NT2/D1 (cell line): ENCODE data around the gene PARVA.

Experiments
- DNase-seq: peaks from one replicate; pipeline ENCODE4 v3.0.0-alpha.2; 2011; ENCODE audit warnings: low read depth, low spot score
- H3K27me3 ChIP-seq: 2 replicates; pipeline ENCODE4 v1.6.0; 2011; ENCODE audit warnings: mild to moderate bottlenecking; ENCODE audit not compliant: insufficient read length, insufficient read depth
- H3K36me3 ChIP-seq: 2 replicates; pipeline ENCODE4 v1.6.1; 2011; ENCODE audit warnings: mild to moderate bottlenecking, low read length, mixed read lengths; ENCODE audit not compliant: insufficient read depth, insufficient read length
- H3K4me1 ChIP-seq: 2 replicates; pipeline ENCODE4 v1.5.1; 2011; ENCODE audit not compliant: insufficient read depth, insufficient read length
- H3K4me3 ChIP-seq: 2 replicates; pipeline ENCODE4 v1.5.1; 2011; ENCODE audit warnings: low read depth; ENCODE audit not compliant: insufficient read length
- H3K9ac ChIP-seq: 2 replicates; pipeline ENCODE4 v1.6.0; 2011; ENCODE audit warnings: low read depth; ENCODE audit not compliant: insufficient read length
- H3K9me3 ChIP-seq: 2 replicates; pipeline ENCODE4 v1.5.1; 2011; ENCODE audit warnings: mild to moderate bottlenecking, low read length; ENCODE audit not compliant: insufficient read depth
- SUZ12 ChIP-seq: IDR thresholded peaks from 2 replicates; pipeline ENCODE4 v1.6.1; 2011; ENCODE audit not compliant: insufficient read length, insufficient read depth; ENCODE audit errors: extremely low read depth
- YY1 ChIP-seq: IDR thresholded peaks from 2 replicates; pipeline ENCODE4 v1.6.1; 2011; ENCODE audit not compliant: insufficient read length, insufficient read depth
- ZNF274 ChIP-seq: IDR thresholded peaks from 2 replicates; pipeline ENCODE4 v1.6.1; 2011; ENCODE audit warnings: mild to moderate bottlenecking, low read depth, low read length

Gene PARVA

DNA sequence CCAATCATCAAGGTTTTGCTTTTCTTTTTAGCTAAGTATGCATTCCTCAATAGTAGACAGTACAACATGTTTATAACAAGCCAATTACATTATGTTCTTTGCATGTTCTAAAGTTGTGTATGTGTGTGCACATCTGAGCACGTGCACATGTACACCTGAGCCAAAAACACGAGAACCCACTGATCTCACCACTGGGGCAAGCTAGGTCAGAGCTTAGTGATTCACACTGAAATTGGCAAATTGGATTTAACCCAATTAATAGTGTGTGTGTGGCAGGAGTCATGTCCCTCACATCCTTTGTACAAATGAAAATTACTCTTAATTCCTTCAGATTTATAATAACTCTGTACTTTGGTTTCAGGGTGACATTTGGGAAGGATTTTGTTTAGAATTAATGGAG, 151.1 kb downstream of the PARVA start:
- DNase-seq: no peak
- no peak for TF ChIP-seq SUZ12
- TF ChIP-seq YY1: no peak
- TF ChIP-seq ZNF274: no peak
- Histone ChIP-seq H3K4me3 (no peak overlapping the region), H3K36me3 (peaks cover 22% of the 10 kb centered on the region), H3K9me3 (no peaks in the 10 kb centered on the region), H3K27me3 (no peaks in the 10 kb centered on the region), H3K9ac (no peak overlapping the region), H3K4me1 (peaks cover 3% of the 10 kb centered on the region)

DNA sequence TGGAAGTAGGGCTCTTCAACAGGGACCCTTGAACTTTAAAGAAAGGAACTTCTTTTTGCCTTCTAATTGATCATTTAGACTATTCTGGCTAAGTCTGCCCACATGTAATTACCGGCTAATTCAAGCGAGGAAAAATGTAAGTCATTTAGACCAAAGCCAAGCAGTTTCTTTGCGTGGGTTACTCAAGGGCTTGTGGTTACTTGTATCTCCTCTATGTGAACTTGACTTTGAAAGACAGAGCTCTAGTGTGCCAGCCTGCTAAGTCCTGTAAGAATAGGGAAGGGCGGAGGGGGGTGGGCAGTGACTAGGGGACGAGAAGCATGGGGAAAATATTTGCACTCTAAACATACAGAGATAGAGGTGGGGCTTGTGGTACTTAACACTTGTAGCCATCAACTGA, 151.7 kb downstream of the PARVA start:
- Histone ChIP-seq H3K9me3 (no peaks in the 10 kb centered on the region), H3K27me3 (no peaks in the 10 kb centered on the region), H3K36me3 (peaks cover 22% of the 10 kb centered on the region), H3K4me1 (peaks cover 3% of the 10 kb centered on the region), H3K4me3 (no peak overlapping the region), H3K9ac (no peak overlapping the region)
- TF ChIP-seq SUZ12: no peak
- TF ChIP-seq YY1: no peak
- no peak for TF ChIP-seq ZNF274
- DNase-seq: no peak

DNA sequence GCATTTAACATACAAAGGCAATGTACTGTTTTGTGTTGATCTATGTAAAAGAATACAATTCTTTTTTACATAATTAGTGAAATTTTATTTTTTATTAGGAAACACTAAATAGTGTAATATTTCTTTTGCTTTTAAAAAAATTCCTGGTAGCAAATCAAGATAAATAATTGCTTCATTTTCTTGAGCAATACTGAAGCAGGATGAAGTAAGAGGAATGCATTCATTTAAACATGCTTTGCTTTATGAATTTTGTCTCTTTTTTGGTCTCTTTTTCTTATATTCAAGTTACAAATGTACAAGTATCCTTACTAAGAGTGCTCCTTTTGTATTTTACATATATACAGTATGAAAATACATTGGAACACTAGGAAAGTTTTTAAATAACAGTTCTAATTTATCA, 152.4 kb downstream of the PARVA start:
- H3K4me3 ChIP-seq: no peak overlapping the region
- peaks cover 3% of the 10 kb centered on the region for H3K4me1 ChIP-seq
- H3K36me3 ChIP-seq: peaks cover 22% of the 10 kb centered on the region
- H3K9me3 ChIP-seq: no peaks in the 10 kb centered on the region
- DNase-seq: no peak
- no peaks in the 10 kb centered on the region for H3K27me3 ChIP-seq
- H3K9ac ChIP-seq: no peak overlapping the region
- TF ChIP-seq YY1: no peak
- no peak for TF ChIP-seq ZNF274

DNA sequence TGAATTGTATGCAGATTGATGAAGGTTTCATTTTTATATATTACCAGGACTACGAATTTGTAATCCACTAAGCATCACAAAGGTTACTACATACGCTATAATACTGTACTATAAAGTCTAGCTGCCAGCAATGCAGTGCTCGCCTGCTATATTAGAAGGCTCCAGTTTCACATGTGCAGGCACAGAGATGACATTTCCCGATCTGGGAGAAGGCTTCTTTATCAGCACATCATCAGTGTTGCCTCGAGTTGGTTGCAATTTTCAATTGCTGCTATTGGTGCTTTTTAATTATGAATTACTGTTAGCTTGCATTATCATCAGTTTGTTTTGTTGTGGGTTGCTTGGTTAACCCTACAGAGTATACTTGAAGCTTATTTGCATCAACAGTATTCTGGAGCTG, 153.6 kb downstream of the PARVA start:
- H3K27me3 ChIP-seq: no peaks in the 10 kb centered on the region
- H3K36me3 ChIP-seq: peaks cover 22% of the 10 kb centered on the region
- H3K4me3 ChIP-seq: no peak overlapping the region
- no peak overlapping the region for H3K9ac ChIP-seq
- H3K9me3 ChIP-seq: no peaks in the 10 kb centered on the region
- peaks cover 3% of the 10 kb centered on the region for H3K4me1 ChIP-seq
- TF ChIP-seq SUZ12 (no peak), YY1 (no peak), ZNF274 (no peak)
- no peak for DNase-seq

DNA sequence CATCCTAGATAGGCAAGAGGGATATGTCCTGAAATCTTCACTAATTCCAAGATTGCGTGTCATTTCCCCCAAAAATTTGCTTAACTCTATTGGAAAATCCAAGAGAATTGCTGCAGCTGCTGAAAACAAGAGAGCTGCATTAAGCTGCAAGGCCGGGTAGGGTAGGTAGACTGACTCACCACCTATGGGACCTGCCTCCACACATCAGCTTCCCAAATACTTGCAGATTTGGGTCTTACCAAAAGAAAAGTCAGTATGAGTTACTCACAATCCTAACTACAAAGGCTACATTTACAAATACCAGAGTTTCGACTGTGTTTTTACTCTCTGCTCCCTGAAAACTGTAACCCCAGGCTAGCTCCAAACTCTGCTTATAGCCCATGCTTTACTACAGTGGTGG, 154.3 kb downstream of the PARVA start:
- no peaks in the 10 kb centered on the region for H3K9me3 ChIP-seq
- H3K4me3 ChIP-seq: no peak overlapping the region
- TF ChIP-seq YY1: no peak
- TF ChIP-seq ZNF274: no peak
- no peak for TF ChIP-seq SUZ12
- H3K9ac ChIP-seq: no peak overlapping the region
- H3K4me1 ChIP-seq: peaks cover 3% of the 10 kb centered on the region
- H3K27me3 ChIP-seq: no peaks in the 10 kb centered on the region
- H3K36me3 ChIP-seq: peaks cover 22% of the 10 kb centered on the region
- DNase-seq: no peak

DNA sequence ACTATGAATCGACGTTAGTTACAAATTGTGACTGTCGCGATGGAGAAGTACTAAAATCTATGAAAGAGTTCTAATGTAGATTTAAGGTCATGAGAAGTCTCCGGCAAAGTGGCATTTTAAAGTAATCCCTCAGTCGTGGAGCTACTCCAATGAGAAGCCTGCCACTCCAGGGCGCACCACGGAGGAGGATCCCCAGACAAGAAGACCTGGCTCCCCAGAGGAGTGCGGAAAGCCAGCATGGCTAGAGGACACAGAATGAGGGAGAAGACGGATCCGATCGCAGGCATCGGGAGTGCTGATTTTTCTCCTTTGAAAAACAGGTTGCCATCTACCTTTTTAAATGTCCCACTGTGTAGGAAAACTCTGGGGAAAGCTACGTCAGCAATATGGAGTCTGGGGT, 155.2 kb downstream of the PARVA start:
- no peak for DNase-seq
- Histone ChIP-seq H3K9me3 (no peaks in the 10 kb centered on the region), H3K4me3 (no peak overlapping the region), H3K4me1 (peaks cover 3% of the 10 kb centered on the region), H3K27me3 (no peaks in the 10 kb centered on the region), H3K9ac (no peak overlapping the region), H3K36me3 (peaks cover 21% of the 10 kb centered on the region)
- TF ChIP-seq YY1 (no peak), SUZ12 (no peak), ZNF274 (no peak)

DNA sequence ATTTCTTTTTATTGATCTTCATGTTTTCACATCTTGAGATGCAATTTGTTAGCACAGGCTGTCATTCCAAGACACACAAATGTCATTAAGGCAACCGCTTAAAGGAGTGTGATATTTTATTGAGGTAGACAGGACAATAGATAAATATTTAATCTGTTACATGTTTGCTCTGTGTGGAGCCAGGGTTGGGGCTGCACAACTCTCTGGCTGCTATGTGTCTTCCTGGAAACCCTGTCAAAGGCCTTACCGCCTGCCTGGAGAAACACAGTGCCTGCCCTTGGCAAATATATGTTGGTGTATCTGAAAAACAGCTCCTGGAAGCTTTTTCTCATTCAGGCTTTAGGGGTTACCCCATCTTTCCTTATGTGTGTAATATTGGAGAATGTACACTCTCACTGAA, 157.2 kb downstream of the PARVA start:
- DNase-seq: no peak
- TF ChIP-seq ZNF274: no peak
- no peak for TF ChIP-seq SUZ12
- no peak for TF ChIP-seq YY1
- peaks cover 11% of the 10 kb centered on the region for H3K36me3 ChIP-seq

DNA sequence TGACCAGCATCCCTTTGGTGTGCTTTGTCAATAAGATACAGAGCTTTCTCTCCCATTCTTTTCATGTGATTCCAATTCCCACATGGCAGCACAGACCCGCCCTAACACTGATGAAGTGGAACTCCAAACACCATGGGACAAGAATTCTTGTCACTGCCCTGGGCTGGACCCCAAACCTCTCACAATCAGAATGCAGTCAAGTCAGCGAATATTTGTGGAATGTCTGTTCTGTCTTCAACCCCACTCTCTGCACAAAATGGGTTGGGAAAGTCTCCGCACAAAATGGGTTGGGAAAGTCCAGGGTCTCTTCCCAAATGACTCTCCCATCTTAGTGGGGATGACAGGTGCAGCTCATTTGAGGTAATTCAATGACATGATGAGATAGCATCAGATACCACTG, 157.9 kb downstream of the PARVA start:
- Histone ChIP-seq H3K4me1 (peaks cover 3% of the 10 kb centered on the region), H3K36me3 (peaks cover 11% of the 10 kb centered on the region), H3K9me3 (no peaks in the 10 kb centered on the region), H3K27me3 (no peaks in the 10 kb centered on the region), H3K4me3 (no peak overlapping the region), H3K9ac (no peak overlapping the region)
- DNase-seq: no peak
- TF ChIP-seq ZNF274 (no peak), YY1 (no peak), SUZ12 (no peak)

More for the DNA sequence above, 157.2 kb downstream of the PARVA start:
- Histone ChIP-seq H3K27me3 (no peaks in the 10 kb centered on the region), H3K4me3 (no peak overlapping the region), H3K9ac (no peak overlapping the region), H3K4me1 (peaks cover 3% of the 10 kb centered on the region), H3K9me3 (no peaks in the 10 kb centered on the region)
